K562 (cell line): ENCODE data around the gene RIC8B. TPM values are rescaled to one million over a fixed set of nuclear protein-coding genes. Genes with fewer than 3 reads are reported as not detected.

Source experiments
- ELF1 ChIP-seq: fragments of 200-800 bp; sonication (Bioruptor generic); IDR thresholded peaks from 2 replicates; pipeline ENCODE4 v1.6.1; 2016; ENCODE audit warnings: missing genetic modification characterization, missing compliant biosample characterization
- FOS ChIP-seq: IDR thresholded peaks from 3 replicates; pipeline ENCODE4 v1.6.1; 2011; ENCODE audit not compliant: insufficient read length; ENCODE audit errors: extremely low read depth
- JUNB ChIP-seq: fragments of 450-650 bp; formaldehyde crosslinking; conservative IDR thresholded peaks from 2 replicates; pipeline ENCODE4 v1.4.0; 2020; ENCODE audit warnings: mild to moderate bottlenecking
- MAFK ChIP-seq: IDR thresholded peaks from 2 replicates; pipeline ENCODE4 v1.6.1; 2011; ENCODE audit warnings: low read length, improper control_type of control experiment
- NELFE ChIP-seq: IDR thresholded peaks from 2 replicates; pipeline ENCODE4 v1.6.1; 2011; ENCODE audit warnings: mild to moderate bottlenecking; ENCODE audit not compliant: insufficient read depth, insufficient read length
- RNF2 ChIP-seq: sonication (generic); IDR thresholded peaks from 2 replicates; pipeline ENCODE4 v1.6.1; 2016
- SMARCC2 ChIP-seq: fragments of 450-650 bp; IDR thresholded peaks from 2 replicates; pipeline ENCODE4 v1.6.1; 2017; ENCODE audit warnings: antibody characterized with exemption, moderate library complexity, mild to moderate bottlenecking, low read depth
- ZBTB12 ChIP-seq: fragments of 250-450 bp; sonication (Bioruptor Pico); IDR thresholded peaks from 2 replicates; pipeline ENCODE4 v1.4.0; 2020
- ZBTB17 ChIP-seq: fragments of 450-650 bp; formaldehyde crosslinking; IDR thresholded peaks from 2 replicates; pipeline ENCODE4 v1.4.0; 2020; ENCODE audit warnings: mild to moderate bottlenecking
- ZBTB7A ChIP-seq: IDR thresholded peaks from 2 replicates; pipeline ENCODE4 v1.6.1; 2011; ENCODE audit warnings: low read depth, mild to moderate bottlenecking, low read length, moderate library complexity, borderline replicate concordance; ENCODE audit not compliant: control insufficient read depth
- ZHX1 ChIP-seq: fragments of 150-350 bp; conservative IDR thresholded peaks from 2 replicates; pipeline ENCODE4 v1.6.1; 2014; ENCODE audit warnings: low read length
- ZNF318 ChIP-seq, 2 experiments: fragments of 450-650 bp; IDR thresholded peaks; 2 replicates each; pipeline ENCODE4 v1.6.1; 2016; ENCODE audit warnings: mild to moderate bottlenecking in 2 of 2, borderline replicate concordance in 1 of 2, low read depth in 1 of 2, moderate library complexity in 1 of 2
- ZNF449 ChIP-seq: fragments of 250-450 bp; sonication (Bioruptor Pico); IDR thresholded peaks from 2 replicates; pipeline ENCODE4 v1.8.0; 2022; ENCODE audit warnings: moderate library complexity, mild to moderate bottlenecking, inconsistent platforms
- polyA plus RNA-seq, 8 experiments: library from polyadenylated mRNA; depleted of rRNA in 4 of 8; stranded (reverse) in 5 of 8; unstranded in 3 of 8; fragments of >200 nt; fragmentation: Nextera tagmentation in 2 of 8; fragmentation: Illumina TruSeq in 1 of 8; extraction: Ambion mirVana in 2 of 8; extraction: Trizol in 1 of 8; gene quantifications; 2 replicates each; pipeline versions ENCODE4 v1.2.1 to v1.2.3, GENCODE V29; 2011 to 2014; ENCODE audit warnings: inconsistent platforms in 1 of 8, missing spikeins in 1 of 8
- total RNA-seq, 7 experiments: library from RNA; depleted of rRNA in 6 of 7; stranded (reverse); fragments of >200 nt in 6 of 7; fragmentation: Illumina TruSeq in 2 of 7; extraction: Trizol in 2 of 7; gene quantifications; 2 replicates each; pipeline versions ENCODE4 v1.2.1 to v1.2.3, GENCODE V29; 2011 to 2021; ENCODE audit warnings: low replicate concordance in 1 of 7

RIC8B gene
- total and polyA plus RNA-seq, 9 of the 15 experiments (the other 6 are each of a cell fraction or from before 2014, with no cell fraction given) = 0.92 to 8.1 (median 4.8) TPM

GRCh38 chr12:106774005-106774807 is at the start of gene RIC8B (continued):
- TF ChIP-seq ZNF449 = no peak
- peak; percentile 87 for TF ChIP-seq ZBTB12
- TF ChIP-seq MAFK = no peak
- TF ChIP-seq JUNB = no peak
- no peak for TF ChIP-seq NELFE
- TF ChIP-seq ELF1 (tag) = peak; percentile 91
- TF ChIP-seq ZNF318 (IDR thresholded peaks at IDR 0.05; ENCODE audit: borderline replicate concordance in 1 of 2, low read depth in 1 of 2) = no peak
- TF ChIP-seq ZBTB17 (CRISPR knock-in tag) = peak; percentile 17; the same call in 1 of the 2 replicates
- TF ChIP-seq SMARCC2 = no peak
- TF ChIP-seq ZBTB7A = peak; percentile 49; the same call in 1 of the 2 replicates
- TF ChIP-seq RNF2 = peak; percentile 77; the same call in 1 of the 2 replicates
- no peak for TF ChIP-seq FOS
- 0 out of 2 replicates have a peak, but pooled peaks have one; percentile 15 for TF ChIP-seq ZHX1
